C4-2B (cell line): ENCODE measurements around the gene PDE6H.

ENCODE experiments used
- CTCF ChIP-seq: fragments of 450-650 bp; conservative IDR thresholded peaks from 2 replicates; pipeline ENCODE4 v1.5.1; 2017; ENCODE audit warnings: mild to moderate bottlenecking
- ZFX ChIP-seq: fragments of 450-650 bp; IDR thresholded peaks from 2 replicates; pipeline ENCODE4 v1.6.1; 2017

- TF ChIP-seq CTCF (no peak), ZFX (no peak)
Observed at GRCh38 chr12:15015121-15015520, 42.3 kb downstream of the PDE6H start.
